ENCODE measurements around the gene NOS1AP.

Gene NOS1AP

GRCh38 chr1:162179121-162179520 is 109.6 kb downstream of the NOS1AP start:
- Histone ChIP-seq H3K4me3 (ENCODE audit: low read length, poor library complexity, severe bottlenecking) (no peak overlapping the region), H3F3A (ENCODE audit: low read depth) (no peaks in the 10 kb centered on the region), H3K9ac (ENCODE audit: low read depth, low read length, poor library complexity, severe bottlenecking) (no peak overlapping the region), H4K20me1 (ENCODE audit: insufficient read depth, low read length, poor library complexity, severe bottlenecking) (no peaks in the 10 kb centered on the region), H3K9me2 (replicated peaks; ENCODE audit: low read depth, low read length) (no peaks in the 10 kb centered on the region), H3K9me3 (ENCODE audit: insufficient read depth, low read depth, low read length) (no peaks in the 10 kb centered on the region), H3K4me1 (ENCODE audit: insufficient read depth, low read length, poor library complexity, severe bottlenecking) (peaks cover 17% of the 10 kb centered on the region), H3K79me2 (ENCODE audit: insufficient read depth, low read length) (no peaks in the 10 kb centered on the region), H3K27me3 (ENCODE audit: insufficient read depth, low read length, poor library complexity, severe bottlenecking) (no peaks in the 10 kb centered on the region), H3K36me3 (ENCODE audit: insufficient read depth, low read length) (no peaks in the 10 kb centered on the region), H2AFZ (ENCODE audit: low read length) (no peak overlapping the region), H3K4me2 (ENCODE audit: low read depth, low read length, poor library complexity, severe bottlenecking) (no peak overlapping the region)
- TF ChIP-seq CTCF (conservative IDR thresholded peaks at IDR 0.05; ENCODE audit: low read length) (no peak), EZH2phosphoT487 (IDR thresholded peaks at IDR 0.05; ENCODE audit: borderline replicate concordance) (no peak)

- H3K36me3 ChIP-seq (ENCODE audit: insufficient read depth, low read length), result no peaks in the 10 kb centered on the region
- H3K4me3 ChIP-seq (ENCODE audit: low read length, poor library complexity, severe bottlenecking), result no peak overlapping the region
- H4K20me1 ChIP-seq (ENCODE audit: insufficient read depth, low read length, poor library complexity, severe bottlenecking), result no peaks in the 10 kb centered on the region
- no peak overlapping the region for H3K9ac ChIP-seq (ENCODE audit: low read depth, low read length, poor library complexity, severe bottlenecking)
- no peaks in the 10 kb centered on the region for H3K79me2 ChIP-seq (ENCODE audit: insufficient read depth, low read length)
- no peaks in the 10 kb centered on the region for H3K9me3 ChIP-seq (ENCODE audit: insufficient read depth, low read depth, low read length)
- H3K4me2 ChIP-seq (ENCODE audit: low read depth, low read length, poor library complexity, severe bottlenecking), result no peak overlapping the region
- H2AFZ ChIP-seq (ENCODE audit: low read length), result no peak overlapping the region
- H3F3A ChIP-seq (ENCODE audit: low read depth), result no peaks in the 10 kb centered on the region
- no peaks in the 10 kb centered on the region for H3K9me2 ChIP-seq (replicated peaks; ENCODE audit: low read depth, low read length)
- peaks cover 4% of the 10 kb centered on the region for H3K4me1 ChIP-seq (ENCODE audit: insufficient read depth, low read length, poor library complexity, severe bottlenecking)
- H3K27me3 ChIP-seq (ENCODE audit: insufficient read depth, low read length, poor library complexity, severe bottlenecking), result no peaks in the 10 kb centered on the region
- no peak for TF ChIP-seq CTCF (conservative IDR thresholded peaks at IDR 0.05; ENCODE audit: low read length)
These were observed 111.3 kb downstream of the NOS1AP start for GRCh38 chr1:162180813-162181212.

- Histone ChIP-seq H3K9me2 (replicated peaks; ENCODE audit: low read depth, low read length) (no peaks in the 10 kb centered on the region), H3K9me3 (ENCODE audit: insufficient read depth, low read depth, low read length) (no peaks in the 10 kb centered on the region), H4K20me1 (ENCODE audit: insufficient read depth, low read length, poor library complexity, severe bottlenecking) (no peaks in the 10 kb centered on the region), H3K4me1 (ENCODE audit: insufficient read depth, low read length, poor library complexity, severe bottlenecking) (no peaks in the 10 kb centered on the region), H3F3A (ENCODE audit: low read depth) (no peaks in the 10 kb centered on the region), H3K36me3 (ENCODE audit: insufficient read depth, low read length) (no peaks in the 10 kb centered on the region), H3K27me3 (ENCODE audit: insufficient read depth, low read length, poor library complexity, severe bottlenecking) (no peaks in the 10 kb centered on the region), H3K4me3 (ENCODE audit: low read length, poor library complexity, severe bottlenecking) (no peak overlapping the region), H3K79me2 (ENCODE audit: insufficient read depth, low read length) (no peaks in the 10 kb centered on the region), H3K9ac (ENCODE audit: low read depth, low read length, poor library complexity, severe bottlenecking) (no peak overlapping the region), H2AFZ (ENCODE audit: low read length) (no peak overlapping the region), H3K4me2 (ENCODE audit: low read depth, low read length, poor library complexity, severe bottlenecking) (no peak overlapping the region)
- no peak for TF ChIP-seq CTCF (conservative IDR thresholded peaks at IDR 0.05; ENCODE audit: low read length)
- no peak for TF ChIP-seq EZH2phosphoT487 (IDR thresholded peaks at IDR 0.05; ENCODE audit: borderline replicate concordance)
These were observed 112.6 kb downstream of the NOS1AP start for GRCh38 chr1:162182090-162182489.
